Measurements from ENCODE around the gene SPIRE1.

Gene SPIRE1

GRCh38 chr18:12445554-12445953 lies 212.4 kb downstream of the SPIRE1 start:
- no peak for DNase-seq (ENCODE audit: low read depth in 2 of 2)

DNA sequence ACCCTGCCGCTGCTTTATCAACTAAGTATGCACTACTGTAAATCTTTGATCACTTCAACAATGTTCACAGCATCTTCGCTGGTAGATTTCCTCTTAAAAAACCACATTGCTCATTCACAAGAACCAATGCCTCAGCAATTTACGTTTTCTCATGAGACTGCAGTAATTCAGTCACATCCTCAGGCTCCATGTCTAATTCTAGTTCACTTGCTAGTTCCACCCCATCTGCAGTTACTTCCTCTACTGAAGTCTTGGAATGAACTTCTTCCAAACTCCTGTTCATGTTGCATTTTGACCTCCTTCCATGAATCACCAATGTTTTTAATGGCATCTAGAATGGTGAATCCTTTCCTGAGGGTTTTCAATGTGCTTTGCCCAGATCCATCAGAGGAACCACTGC lies 214.4 kb downstream of the SPIRE1 start:
- no peak for DNase-seq (ENCODE audit: low read depth in 2 of 2)

DNA sequence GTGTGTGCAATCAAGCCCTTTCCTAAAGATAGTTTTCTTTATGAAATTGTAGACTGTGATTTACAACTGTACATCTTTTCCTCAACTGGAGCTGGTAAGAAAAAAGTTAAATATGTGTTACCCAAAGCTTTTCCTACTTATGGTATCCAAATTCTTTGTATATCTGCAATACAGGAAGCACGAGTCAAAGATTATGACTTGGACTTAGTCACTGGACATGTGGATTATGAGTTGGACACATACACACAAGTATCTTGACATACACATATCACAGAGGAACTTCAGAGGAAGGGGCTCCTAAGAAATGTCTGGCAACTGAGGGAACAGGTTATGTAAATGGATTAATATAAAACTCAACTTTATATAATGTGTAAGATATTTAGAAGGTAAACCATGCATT lies 215.0 kb downstream of the SPIRE1 start:
- no peak for DNase-seq (ENCODE audit: low read depth in 2 of 2)

DNA sequence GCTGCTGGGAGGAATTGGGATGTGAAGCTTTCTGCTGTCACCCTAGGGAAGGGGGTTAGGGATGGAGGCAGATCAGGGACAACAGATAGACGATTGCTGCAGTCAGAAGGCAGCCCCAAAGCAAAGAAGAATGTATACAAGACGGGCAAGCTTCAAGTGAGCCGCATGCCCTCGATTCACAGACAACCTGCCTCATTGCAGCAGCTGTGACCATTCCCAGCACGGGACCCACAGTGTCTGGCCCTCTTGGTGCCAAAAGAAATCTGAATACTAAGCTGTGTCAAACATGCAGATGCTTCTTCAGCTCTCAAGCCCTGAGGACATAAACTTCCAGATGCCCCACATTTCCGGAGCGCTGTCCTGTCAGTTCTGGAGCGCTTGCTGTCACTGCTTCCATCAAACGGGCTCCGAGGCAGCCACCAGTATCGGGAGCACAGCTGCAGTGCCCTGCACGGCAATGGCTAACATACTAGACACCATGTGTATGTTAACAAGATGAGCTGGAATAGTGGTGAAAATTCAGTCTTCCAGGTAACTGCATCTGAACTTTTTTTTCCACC lies 216.4 kb downstream of the SPIRE1 start:
- DNase-seq (ENCODE audit: low read depth in 2 of 2): no peak

GRCh38 chr18:12438257-12438656 lies 219.7 kb downstream of the SPIRE1 start:
- no peak for DNase-seq (ENCODE audit: low read depth in 2 of 2)

GRCh38 chr18:12435867-12436266 lies 222.0 kb downstream of the SPIRE1 start:
- no peak for DNase-seq (ENCODE audit: low read depth in 2 of 2)

DNA sequence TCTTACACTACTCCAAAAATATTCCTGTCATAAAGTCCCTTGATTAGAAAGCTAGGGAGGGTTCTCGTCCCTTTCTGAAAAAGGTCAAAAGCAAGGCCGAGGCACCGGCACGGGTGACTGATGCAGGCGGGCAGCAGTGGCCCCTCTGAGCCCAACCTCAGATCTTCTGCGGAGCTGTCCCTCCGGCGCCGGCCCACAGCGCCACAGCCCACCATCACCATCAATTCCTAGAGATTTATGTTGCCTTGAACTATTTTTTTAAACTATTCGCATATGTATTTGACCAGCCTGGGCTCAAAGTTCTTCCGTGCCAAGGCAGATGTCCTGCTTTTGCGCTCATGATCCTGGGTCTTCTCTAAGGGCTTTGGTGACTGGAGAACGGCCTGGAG lies 223.4 kb downstream of the SPIRE1 start:
- DNase-seq (ENCODE audit: low read depth in 2 of 2): no peak

DNA sequence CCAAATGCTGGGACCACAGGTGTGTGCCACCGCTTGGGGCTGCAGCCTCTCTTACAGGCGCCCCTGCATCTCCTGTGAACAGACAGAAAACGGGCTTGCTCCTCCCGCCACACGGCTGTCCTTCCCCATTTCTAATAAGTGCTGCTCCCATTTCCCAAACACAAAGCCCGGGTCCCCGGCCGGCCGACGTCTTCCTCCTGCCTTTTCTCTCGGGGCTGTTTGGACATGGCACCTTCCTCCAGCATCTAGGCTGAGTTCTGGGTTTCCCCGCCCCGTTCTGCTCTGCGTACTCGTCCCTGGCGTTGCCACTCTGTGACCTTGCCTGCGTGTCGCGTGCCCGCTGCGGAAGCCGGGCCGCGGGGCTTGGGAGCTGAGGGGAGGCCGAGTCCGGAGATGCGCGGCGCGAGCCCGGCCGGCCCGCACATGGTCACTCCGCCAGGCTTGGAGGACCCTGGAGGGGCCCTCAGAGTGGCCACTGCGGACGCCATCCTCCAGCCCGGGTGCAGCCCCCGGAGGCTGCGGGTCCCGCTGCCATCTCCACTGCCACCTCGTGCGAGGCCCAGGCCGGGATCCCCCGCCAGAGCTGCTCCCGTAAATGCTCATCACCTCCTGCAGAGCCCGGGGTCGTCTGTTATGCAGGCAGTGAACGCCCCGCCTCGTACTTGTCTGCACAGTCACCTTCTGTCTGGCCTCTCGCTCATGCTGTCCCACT lies 223.9 kb downstream of the SPIRE1 start:
- no peak for DNase-seq (ENCODE audit: low read depth in 2 of 2)

- no peak for DNase-seq (ENCODE audit: low read depth in 2 of 2)
These were observed 225.0 kb downstream of the SPIRE1 start for GRCh38 chr18:12432881-12433280.

DNA sequence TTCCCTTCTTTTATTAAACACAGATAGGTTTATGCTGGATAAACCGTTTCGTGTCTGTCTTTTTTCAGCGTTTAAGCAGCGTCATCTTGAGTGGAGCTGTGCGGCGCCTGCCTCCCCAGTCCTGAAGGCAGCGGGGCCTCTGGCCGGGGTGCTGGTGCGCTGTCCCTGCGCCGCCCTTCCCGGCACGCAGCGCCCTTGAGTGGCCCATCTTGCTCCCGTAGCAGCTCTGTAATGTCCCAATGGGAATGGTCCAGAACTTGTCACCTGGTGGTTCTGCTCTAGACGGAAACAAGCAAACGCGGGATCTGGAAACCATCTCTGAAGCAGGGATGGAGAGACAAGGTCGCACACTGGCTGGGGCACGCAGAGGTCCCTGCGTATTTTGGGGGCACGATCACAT lies 225.7 kb downstream of the SPIRE1 start:
- no peak for DNase-seq (ENCODE audit: low read depth in 2 of 2)

- DNase-seq (ENCODE audit: low read depth in 2 of 2): no peak
These were observed 226.3 kb downstream of the SPIRE1 start for GRCh38 chr18:12431561-12431960.

DNA sequence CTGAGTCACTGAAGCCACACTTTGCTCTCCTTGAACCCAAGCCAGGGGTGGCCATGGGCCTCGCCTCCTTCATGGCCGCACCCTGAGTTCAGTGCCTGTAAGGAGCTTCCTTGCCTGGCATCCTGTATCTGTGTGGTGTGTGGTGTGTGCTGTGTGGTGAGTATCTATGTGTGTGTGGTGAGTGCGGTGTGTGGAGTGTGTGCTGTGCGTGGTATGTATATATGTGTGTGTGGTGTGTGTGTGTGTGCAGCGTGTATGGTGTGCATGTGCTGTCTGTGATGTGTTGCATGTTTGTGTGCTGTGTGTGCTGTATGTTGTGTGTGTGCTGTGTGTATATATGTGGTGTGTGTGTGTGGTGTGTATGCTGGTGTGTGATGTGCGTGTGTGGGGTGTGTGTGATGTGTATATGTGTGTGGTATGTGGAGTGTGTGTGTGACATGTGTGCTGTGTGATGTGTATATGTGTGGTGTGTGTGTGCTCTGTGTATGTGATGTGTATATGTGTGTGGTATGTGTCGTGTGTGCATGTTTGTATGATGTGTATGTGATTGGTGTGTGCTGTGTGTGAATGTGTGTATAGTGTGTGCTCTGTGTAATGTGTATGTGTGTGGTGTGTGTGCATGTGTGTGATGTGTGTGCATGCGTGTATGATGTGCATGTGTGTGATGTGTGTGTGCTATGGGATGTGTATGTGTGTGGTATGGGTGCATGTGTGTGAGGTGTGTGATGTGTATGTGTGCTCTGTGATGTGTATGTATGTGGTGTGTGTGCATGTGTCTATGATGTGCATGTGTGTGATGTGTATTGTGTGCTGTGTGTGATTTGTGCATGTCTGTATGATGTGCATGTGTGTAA lies 227.5 kb downstream of the SPIRE1 start:
- no peak for DNase-seq (ENCODE audit: low read depth in 2 of 2)

DNA sequence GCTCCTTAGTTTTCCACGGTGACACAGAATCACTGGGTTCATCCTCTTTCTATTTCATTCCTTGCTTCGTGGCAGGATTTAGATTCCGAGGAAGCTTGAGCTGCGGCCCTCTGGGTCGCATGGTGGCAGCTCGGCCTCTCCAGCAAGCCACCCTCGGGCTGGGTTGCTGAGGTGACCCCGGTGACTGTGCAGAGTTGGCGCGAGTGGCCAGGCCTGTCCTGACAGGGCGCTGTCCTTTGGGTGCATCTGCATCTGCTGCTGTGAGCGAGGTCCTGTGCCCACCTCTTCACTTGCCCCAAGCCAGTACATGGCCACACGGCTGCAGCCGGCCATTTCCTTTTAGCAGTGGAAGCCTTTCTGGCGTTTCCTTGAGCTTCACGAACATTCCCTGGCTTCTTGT lies 228.4 kb downstream of the SPIRE1 start:
- DNase-seq (ENCODE audit: low read depth in 2 of 2): no peak

DNA sequence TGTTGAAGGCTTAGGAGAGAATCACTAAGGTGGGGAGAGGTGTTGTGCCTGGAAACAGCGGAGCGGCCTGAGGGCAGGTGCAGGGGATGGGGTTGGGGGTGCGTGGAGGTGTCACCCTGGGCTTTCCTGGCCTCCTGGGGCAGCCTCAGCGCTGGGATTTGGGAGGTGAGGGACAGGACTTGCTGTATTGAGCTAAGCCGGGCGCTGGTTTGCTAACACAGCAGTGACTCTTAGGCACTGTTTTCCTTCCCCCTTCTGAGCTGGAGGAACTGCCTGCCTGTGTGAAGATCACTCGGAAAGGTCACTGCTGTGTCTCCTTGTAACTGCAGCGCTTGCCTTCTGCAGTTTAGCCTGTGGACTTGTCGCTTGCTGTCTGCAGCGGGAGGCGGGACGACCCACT lies 229.0 kb downstream of the SPIRE1 start:
- no peak for DNase-seq (ENCODE audit: low read depth in 2 of 2)

DNA sequence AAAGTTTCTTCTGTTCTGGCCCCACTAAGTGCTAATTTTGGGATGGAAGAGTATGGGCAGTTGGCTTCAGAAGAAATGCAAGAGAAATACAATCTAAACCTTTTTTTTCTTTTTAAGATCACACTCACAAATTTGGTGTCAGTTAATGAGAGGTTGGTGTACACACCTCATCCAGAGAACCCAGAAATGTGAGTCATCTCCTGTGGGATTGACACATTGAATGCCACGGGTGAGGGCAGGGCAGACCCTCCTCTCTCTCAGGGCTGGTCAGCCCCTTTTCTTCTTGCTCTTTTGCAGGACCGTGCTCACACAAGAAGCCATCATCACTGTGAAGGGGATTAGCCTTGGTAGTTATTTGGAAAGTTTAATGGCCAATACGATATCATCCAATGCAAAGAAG lies 231.0 kb downstream of the SPIRE1 start:
- DNase-seq (ENCODE audit: low read depth in 2 of 2): no peak

- no peak for DNase-seq (ENCODE audit: low read depth in 2 of 2)
These were observed 233.7 kb downstream of the SPIRE1 start for GRCh38 chr18:12424252-12424651.

DNA sequence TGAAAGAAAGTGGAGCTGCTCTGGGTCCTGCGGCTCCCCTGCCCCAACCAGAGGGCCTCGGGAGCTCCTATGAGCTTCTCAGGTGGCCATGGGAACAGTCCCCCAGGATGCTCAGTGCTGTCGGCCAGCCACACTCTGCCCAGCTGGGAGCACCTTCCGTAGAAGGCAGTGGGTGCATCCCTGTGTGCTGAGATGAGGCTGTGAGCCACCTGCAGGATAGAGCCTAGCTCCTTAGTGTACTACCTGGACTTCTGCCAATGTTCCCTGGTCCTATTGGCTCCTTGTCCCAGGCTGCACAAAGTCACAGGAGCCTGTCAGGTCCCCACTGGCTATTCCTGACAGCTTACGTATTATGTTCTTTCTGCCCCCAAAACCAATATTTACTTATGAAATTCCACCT lies 234.1 kb downstream of the SPIRE1 start:
- DNase-seq (ENCODE audit: low read depth in 2 of 2): no peak

DNA sequence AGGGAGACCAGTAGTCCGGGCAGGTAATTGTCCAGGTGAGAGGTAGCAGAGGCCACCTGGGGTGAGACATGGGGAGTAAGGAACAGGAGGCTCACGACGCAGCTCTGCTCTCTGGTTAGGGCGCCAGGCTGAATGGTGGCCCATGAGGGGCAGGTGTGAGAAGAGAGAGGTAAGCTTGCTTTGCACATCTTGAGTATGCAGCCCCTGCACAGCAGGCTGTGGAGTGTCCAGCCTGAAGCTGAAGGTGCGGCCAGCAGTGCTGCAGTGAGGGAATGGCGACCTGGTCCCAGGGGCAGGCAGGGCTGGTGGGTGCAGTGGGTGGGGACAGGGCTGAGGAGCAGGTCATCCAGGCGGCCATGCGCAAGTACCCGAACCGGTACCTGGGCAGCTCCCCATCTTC lies 234.5 kb downstream of the SPIRE1 start:
- DNase-seq (ENCODE audit: low read depth in 2 of 2): no peak

- no peak for DNase-seq (ENCODE audit: low read depth in 2 of 2)
These were observed 235.0 kb downstream of the SPIRE1 start for GRCh38 chr18:12422936-12423335.

DNA sequence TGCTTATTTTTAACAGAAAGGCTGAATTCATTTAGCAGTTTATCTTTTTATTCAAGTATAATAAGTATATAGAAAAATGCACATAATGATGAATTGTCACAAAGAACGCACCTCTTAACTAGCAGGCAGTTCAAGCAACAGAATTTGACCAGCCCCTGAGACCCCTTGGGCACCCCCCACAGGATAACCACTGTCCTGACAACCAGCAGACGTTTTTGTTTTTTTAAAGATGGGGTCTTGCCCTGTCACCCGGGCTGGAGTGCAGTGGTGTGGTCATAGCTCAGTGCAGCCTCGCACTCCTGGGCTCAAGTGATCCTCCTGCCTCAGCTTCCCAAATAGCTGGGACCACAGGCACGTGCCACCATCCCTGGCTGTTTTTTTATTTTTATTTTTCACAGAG lies 236.2 kb downstream of the SPIRE1 start:
- DNase-seq (ENCODE audit: low read depth in 2 of 2): no peak

DNA sequence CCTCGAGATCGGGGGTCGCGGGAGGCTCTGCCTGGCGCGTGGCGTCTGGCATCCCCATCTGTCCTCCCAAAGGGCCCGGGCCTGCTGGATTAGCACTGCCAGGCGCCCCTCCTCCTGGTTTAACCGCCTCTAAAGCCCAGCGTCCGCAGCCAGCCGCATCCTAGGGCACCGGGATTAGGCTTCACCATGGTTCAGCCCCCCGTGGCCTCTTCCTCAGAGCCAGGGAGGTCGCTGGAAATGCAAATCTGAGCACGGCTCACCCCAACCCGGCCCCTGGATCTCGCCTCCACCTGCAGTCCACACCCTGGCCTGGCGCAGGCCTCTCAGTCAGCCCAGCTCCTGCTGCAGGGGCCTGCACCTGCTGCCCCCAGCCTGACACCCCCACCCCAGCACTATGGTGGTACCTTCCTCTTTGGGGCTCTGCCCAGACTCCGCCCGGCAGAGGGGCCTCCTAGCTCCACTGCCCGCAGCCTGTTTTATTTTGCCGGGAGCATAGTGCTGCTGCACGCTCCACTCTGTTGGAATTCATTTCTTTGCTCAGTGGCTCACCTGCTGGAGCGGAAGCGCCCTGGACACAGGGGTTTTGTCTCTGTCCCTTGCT lies 237.0 kb downstream of the SPIRE1 start:
- no peak for DNase-seq (ENCODE audit: low read depth in 2 of 2)

GRCh38 chr18:12417687-12418086 lies 240.2 kb downstream of the SPIRE1 start:
- DNase-seq (ENCODE audit: low read depth in 2 of 2): no peak
